Kasumi-1 (cell line): Measurements from ENCODE around the gene IL5RA.

ENCODE experiments used
- DNase-seq, 2 experiments: peaks; one replicate each; lab custom pipeline; 2025; lab: John Stamatoyannopoulos, UW

The IL5RA gene

DNA sequence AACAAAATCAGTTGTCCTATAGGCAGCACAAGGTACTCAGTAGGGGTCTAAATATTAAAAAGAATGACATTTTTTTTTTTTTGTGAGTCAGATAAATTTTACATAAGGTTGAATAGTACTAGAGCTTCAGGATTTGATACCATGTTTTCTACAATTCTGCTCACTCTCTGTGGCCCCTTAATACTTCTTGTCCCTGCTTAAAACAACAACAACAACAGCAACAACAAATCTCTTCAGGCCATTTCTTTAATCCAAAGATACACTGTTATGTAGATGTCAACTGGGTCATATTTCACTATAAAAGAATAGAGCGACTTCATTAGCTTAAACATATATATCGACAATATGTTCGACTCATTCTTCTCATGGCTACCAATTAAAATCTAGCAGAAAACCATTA is 3.0 kb downstream of the IL5RA start:
- DNase-seq: no peak

DNA sequence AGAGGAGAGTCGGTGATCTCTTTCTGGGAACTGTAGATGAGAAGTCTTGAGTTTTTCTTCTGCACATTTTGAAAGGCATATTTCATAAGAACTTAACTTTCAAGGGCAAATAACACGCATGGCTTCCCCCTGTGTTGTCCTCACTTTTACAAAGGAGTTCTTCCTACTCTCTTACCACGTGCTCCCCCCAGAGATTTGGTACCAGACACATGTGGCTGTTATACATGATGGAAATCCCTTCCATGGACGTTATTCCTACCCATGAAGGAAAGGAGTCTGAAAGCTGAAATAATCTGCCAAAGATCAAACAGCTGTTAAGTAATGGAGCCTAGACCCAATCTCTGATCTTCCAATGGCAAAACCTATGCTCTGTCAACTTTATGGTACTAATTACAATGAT is 4.4 kb downstream of the IL5RA start:
- no peak for DNase-seq

DNA sequence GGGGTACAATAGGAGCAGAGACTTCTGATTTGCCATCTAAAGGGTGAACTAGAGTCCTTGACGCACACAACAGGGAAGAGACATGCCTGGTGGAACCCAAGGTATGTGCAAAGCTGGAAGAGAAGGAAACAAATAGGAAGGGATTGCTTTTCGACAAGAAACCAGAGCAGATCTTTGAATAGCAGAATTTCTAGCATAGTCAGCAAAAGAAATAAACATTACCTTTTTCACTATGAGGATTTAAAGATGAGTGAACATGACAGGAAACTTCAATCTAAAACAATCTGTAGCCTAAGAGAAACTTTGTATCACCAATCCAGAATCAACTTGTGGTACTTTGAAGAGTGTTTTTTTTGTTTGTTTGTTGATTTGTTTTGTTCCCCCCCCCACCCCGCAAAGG is 4.9 kb downstream of the IL5RA start:
- no peak for DNase-seq

DNA sequence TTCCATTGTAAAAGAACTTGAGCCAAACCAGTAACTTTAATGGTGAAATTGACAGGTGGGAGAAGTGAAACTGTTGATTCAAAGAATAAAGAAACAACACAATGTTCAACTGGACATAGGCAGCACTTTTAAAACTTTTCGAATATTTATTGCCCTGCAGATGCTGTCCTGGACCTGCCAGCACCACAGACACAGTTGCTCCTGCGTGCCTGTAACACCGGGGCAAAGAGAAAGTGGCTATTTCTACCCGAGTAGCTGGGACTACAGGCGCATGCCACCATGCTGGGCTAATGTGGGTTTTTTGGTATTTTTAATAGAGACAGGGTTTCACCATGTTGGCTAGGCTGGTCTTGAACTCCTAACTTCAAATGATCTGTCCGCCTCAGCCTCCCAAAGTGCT is 7.4 kb downstream of the IL5RA start:
- no peak for DNase-seq

DNA sequence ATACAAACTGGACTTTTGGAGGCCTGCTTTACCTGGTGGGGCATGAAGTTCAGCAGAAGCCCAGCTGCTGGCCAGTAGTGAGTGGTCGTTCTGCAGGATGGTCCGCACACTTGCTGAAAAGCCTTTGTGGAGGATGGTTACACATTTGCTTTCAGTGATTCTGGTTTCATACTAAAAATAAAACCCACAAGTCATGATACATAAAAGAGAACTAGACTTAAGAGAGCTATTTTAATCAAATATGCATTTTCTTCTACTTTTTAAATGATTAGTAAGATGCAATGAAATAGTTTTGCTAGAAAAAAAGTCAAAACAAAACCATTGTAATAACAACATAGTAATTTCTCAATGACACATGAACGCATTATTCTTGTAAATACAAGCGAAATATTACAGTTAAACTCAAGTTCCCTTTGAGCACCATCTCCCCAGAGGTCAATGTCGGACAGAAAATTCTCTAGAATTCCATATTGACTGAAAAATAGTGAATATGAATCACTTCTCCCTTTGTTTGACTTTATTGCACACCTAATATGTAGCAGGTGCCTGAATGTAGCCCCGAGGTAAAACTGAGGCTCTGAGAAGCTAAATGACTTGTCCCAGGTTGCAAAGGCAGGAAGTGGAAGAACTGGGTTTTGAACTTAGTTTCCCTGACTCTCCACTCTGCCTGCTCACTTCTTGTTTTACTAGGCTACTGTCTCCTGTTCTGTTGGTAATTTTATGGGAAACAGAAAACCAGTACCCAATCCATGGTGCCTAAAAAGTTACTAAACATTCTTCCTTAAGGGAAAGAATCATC is 8.3 kb downstream of the IL5RA start:
- no peak for DNase-seq

DNA sequence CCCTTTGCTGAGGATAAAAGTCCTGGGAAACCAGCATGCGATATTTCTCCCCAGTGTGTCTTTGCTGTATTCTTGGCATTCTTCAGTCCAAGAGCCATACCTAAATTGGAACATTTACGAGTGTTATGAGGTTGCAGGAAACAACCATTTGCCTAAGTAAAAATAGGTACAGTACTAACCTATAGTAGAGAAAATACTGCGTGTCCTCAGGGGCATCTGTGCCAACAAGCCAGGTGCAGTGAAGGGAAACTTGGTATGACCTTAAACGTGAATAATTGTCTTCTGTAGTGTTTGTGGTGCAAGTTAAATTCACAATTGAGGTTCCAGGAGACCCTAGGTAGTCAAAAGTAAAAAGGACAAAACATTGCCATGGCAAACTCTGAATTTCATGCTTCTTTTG is 12.2 kb downstream of the IL5RA start:
- DNase-seq: no peak

DNA sequence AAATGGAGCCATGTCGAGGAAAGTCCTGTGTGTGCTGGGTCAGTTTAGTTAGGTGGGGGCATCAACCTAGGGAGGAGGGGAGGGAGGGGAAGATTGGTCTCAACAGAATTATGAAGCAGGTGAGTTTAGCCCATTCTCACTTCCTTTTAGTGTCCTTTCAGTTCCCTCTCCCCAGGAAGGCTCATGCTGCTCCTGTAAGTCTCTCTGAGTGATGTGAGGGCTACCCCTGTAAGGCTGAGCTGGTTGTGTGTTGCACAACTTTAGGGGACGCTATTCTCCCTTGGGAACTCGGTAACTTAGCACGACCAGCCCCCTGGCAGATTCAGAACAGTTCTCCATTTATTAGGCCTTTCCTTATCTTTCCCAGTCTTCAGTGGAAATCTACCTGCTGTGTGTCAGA is 21.2 kb downstream of the IL5RA start:
- DNase-seq: no peak

DNA sequence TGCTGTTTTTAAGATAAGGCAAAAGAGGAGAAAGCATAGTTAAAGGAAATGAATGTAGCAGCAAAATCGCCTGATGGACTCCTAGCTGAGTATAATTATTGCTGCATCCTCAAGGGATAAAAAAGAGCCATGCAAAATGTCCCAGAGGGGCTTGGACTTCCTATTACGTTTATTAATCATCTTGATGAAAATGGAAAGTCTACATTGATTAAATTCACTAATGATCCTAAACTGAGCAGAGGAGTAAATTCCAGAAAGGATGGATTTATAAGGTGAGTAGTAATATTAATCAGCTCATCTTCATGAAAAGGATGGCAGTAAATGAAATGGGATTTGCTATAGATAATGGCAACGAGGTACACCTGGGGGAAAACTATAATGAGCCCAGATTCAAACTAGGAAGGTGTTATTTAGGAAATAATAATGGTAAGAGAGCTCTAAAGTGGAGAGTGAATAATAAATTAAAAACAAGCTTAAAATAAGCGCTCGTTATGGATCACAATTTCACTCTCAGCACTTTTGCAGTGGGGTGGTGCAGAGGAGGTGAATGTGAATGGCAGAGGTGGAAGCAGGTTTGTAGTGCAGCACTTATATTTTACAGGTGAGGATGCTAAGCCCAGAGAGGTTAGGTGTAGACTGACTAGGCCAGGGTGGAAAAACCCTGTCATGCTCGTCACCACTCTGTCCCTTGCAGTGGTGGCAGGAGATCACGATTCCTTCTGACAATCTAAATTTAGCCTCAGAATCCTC is 22.3 kb downstream of the IL5RA start:
- no peak for DNase-seq

DNA sequence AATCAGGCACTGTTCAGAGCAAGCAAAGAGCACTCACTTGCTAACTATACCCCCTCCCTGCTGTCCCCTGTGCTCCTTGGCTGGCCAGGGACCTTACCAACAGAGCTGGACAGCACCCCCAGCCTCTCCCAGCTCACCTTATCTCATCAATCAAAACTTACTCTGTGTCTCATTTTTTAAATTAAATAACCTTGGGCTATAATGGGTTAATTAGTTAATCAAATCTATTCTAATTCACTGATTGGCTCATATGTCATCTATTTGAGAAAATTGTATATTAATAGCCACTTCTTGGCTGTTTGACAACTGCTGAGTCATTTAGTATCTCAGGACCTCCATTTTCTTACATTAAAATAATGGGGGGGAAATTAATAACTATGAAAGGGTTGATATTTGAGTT is 22.9 kb downstream of the IL5RA start:
- DNase-seq: no peak

DNA sequence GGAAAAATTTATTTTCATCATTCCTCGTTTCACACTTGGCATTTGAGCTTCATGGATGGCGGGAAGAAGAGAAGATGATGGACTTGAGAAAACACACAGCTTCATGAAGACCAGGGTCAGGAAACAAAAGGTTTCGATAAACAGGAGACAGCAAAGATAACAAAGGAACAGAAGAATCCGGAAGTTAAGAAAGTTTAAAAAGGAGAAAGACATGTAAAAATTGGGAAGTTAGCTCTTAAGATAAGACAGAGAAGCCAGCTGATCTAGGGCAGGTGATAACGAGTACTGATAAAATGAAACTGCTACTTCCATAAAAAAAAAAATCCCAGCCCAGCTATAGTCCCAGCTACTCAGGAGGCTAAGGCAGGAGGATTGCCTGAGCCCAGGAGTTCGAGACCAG is 23.9 kb downstream of the IL5RA start:
- DNase-seq: no peak

DNA sequence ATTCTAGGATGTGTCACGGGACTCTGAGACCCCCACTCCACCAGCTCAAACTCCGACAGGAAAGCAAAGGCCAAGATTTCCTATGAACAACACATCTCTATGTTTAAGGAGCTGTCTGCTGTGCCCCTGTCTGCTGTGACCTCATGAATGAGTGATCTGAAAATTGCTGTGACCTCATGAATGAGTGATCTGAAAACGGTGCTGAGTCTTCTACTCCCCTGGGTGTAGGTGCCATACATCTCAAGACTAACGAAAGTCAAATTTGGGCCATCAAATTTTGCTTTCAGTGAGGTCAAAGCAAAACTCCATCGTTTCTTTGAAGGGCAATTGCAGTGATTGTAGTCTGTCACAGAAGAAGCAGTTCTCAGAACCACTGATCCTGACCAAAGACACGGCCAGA is 24.4 kb downstream of the IL5RA start:
- DNase-seq: no peak

DNA sequence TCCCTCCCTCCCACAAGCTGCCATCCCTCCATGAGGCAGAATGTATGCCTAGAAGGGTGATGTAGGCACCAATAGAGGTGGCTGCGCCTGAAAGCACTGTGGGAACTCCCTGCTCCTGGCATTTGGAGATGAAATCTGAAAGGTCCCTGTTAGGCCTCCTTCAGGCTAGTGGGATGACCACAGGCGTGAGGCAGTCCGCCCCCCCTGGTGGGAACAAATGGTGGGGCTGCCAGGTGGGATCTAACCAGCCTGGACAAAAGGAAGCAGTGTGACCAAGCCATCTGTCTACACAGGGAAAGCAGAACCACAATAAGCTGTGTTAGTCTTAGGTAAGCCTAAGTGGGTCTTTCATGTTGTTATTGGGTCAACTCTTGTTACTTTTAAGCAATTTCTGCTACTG is 25.3 kb downstream of the IL5RA start:
- no peak for DNase-seq

DNA sequence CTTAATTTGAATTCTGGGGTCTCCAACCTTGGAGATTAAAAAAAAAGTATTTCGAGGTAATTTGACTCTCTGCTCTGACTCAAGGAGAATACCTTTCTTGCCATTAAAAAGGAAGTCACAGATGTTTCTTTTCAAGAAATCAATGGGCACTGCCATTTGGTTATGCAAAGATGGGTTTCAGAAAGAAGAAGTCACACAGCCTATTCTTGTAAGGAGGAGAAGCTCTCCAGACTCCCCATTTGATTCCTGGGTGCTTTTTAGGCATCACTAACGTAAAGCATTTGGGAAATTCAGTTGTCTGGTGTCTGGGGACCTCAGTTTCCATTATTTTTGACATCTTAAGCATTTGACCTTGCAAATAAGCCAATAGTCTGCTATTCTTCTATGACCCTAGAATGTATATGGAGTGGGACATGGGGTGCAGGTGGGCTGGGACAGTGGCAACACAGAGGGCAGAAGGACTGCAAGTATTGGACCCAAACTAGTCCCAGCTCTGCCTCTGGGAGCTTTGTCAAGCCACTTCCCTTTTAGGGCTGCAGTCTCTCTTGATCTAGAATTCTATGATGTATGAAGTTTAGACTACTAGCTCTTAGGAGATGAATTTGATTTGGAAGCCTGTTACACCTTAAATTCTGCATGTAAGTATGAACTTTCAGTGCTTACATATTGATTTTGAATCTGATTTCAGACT is 27.8 kb downstream of the IL5RA start:
- DNase-seq: no peak

DNA sequence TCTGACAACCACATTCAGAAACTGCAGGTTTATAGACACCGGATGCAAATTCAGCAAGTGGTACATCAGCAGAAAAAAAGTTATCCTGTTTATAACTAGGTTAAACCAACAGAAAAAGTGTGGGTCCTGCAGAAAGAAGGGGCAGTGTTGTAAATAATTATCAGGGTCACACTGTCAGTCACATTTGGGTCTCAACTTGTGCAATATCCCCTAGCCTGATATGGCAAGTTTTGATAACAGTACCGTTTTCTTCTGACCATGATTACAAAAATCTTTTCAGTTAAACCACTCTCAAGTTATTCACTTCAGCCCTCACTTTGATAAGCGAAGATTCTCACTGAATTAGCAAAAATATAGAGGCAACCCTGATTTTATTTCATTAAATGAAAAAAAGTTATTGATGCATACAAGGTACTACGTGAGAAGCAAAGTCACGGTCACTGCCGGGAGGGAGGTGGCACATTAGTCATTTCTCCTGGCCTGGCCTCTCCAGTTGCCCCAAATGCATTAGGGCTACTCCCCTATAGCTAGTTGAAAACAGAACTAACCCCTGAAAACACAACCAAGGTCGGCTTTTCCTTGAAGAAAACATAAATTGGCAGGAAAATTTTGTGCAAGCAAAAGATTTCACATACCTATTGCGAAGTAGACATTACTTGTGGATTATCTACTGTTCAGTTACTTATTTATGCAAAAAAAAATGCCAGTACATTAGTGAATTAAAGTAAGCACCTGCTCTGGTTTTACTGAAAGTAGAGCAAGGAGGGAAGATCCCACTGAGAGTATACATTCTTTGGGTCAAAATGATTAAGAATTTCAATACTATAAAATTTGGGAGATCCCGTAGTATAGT is 28.6 kb downstream of the IL5RA start:
- no peak for DNase-seq

DNA sequence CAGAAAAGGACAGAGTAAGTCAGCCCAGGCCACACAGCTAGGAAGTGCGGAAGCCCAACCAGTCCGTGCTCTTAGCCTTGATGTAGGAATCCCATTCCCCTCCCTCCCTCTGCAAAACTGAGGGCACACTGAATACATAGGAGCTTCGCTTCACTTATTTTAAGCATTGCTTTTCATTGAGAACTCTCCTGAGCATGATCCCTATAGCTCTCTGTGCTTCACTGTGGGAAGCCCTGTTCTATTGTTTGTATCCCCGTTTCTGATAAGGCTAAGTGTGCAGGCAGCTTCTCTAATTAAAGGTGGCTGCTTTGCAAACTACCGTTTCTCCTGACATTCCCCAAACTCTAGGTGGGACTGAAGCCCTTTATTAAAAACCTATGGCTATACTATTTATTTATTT is 29.9 kb downstream of the IL5RA start:
- DNase-seq: no peak

DNA sequence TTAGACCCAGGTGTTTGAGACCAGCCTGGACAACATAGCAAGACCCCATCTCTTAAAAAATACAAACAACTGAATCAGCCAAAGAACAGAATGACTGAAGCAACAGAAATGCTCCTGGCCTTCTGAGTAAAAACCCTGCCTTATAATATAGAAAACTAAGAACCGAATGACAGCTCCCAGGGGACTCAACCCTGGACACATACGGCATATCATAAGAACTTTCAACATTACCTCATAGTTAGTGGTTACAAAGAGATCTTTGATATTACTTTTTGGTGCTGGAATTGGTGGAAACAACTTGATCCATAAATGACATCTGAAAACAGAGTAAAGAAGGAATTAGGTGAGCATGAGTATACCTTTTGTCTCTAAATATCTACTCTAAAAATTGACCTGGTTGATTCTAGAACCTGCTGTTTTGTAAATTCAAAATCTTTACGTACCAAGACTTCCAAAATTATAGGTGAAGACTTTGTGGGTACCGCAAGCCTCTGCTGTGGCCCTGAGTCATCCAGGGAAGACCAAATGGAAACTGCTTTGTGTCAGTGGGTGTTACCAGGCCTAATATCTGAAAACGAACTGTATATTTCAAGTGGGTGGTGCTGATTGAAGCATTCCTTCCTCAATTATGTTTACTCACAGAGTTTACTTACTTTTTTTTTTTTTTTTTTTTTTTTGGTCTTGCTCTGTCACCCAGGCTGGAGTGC is 35.5 kb downstream of the IL5RA start:
- DNase-seq: no peak

DNA sequence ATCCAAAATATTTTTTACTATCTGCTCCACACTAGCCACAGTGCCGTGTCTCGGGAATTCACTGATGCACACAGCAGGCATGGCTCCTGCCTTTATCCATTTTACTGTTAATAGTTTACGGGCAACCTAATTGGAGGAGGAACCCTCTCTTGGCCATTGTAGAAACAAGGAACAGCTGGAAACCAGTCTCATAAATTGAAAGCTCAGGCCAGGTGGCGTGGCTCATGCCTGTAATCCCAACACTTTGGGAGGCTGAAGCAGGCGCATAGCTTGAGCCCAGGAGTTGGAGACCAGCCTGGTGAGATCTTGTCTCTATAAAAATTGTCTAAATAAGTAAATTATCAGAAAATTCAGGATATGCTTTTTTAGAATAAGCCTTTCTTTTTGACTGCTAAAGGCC is 39.0 kb downstream of the IL5RA start:
- DNase-seq: no peak

DNA sequence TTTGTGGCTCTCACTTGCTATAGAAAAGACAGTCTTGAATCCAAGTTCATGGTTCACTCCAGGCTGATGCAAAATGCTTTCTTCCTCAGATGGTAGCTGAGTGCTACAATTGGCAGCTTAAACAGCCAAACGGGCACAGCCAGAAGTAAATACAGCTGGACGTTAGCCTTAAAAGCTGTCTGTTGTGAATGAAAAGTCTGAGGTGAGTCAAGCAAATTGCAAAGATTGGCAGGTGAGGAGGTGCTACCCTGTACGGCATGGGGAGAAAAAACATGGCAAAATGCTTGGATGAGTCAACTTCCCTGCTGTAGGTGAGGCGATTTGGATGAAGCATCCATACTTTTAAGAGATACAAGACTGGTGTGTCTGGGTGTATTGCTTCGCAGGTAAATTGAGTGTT is 40.5 kb downstream of the IL5RA start:
- no peak for DNase-seq

DNA sequence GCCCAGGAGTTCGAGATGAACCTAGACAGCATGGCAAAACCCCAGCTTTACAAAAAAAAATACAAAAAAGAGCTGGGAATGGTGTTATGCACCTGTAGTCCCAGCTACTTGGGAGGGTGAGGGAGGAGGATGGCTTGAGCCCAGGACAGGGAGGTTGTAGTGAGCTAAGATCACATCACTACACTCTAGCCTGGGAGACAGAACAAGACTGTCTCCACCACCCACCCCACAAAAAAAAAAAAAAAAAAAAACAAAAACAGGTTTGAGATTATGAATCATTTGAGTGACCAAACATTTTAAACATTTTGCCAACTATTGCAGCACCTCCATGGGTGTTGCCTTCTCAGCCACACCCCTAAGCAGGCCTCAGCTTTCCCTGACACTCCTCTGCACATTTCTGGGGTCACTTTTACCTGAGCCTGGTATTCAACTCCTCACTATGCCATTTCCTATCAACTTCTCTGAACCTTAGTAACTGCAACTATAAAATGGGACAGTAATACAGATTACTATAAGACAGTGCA is 41.8 kb downstream of the IL5RA start:
- DNase-seq: no peak

DNA sequence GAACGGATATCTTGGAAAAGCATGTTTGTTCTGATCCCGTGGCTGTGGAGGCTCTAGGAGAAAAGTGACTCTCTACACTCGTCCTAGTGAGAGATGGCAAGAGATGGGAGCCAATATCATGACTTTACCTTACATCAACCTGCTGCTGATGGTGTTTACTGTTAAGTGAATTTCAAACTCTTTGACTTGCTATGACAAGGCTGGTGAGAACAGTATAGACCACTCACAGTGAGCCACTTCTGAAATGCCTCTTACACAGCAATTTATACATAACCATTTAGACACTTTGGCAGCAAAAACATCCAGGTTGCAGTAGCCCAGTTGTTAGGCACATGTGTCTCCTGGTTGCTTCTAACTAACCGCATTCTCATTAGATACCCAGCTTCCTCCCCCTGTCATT is 43.3 kb downstream of the IL5RA start:
- no peak for DNase-seq

DNA sequence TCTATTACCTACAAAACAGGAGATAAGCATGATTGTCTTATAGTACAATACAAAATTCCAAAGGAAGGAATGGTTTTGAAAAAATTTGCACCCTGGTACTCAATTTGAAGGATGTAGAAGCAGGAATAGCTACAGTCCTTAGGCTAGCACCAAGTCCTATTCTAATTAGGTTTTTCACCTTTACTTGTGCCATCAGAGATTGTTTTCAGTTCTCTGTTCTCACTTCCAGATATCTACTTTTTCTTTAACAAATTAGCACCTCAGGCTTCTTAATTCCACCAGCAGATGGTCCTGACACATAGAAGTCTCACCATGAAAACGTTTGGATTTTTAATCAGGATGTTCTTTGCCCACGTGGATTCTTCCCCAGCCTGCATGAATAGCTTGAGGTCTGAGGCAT is 43.8 kb downstream of the IL5RA start:
- DNase-seq: no peak
